ENCODE data around the gene GRK5. TPM values are rescaled to one million over a fixed set of nuclear protein-coding genes. Genes with fewer than 3 reads are reported as not detected.

Gene GRK5
- total RNA-seq, 2 donors from 2014 or later = 9.1 to 11.9 TPM

- peaks cover 31% of the 10 kb centered on the region for H3K4me1 Mint-ChIP-seq
- 81 to 86% methylated on average over 1 to 8 of the region's 8 CpGs for WGBS, 2 experiments (ENCODE audit: insufficient coverage in 1 of 2, insufficient read length in 1 of 2)
Measured at GRCh38 chr10:119256030-119256429, 48.7 kb downstream of the GRK5 start.

GRCh38 chr10:119256897-119257296 lies 49.5 kb downstream of the GRK5 start:
- no peaks in the 10 kb centered on the region for H3K4me1 ChIP-seq (ENCODE audit: control insufficient read depth, insufficient read depth, low read length)
- H3K27ac ChIP-seq (ENCODE audit: low read depth, low read length) = no peak overlapping the region
- no peaks in the 10 kb centered on the region for H3K36me3 ChIP-seq (ENCODE audit: control insufficient read depth, insufficient read depth, low read length)
- no peak for TF ChIP-seq CTCF (conservative IDR thresholded peaks at IDR 0.05)
- Mint-ChIP-seq H3K4me3 (no peak overlapping the region), H3K27me3 (ENCODE audit: insufficient read depth) (peaks cover 3% of the 10 kb centered on the region), H3K36me3 (ENCODE audit: low read depth) (peaks cover 3% of the 10 kb centered on the region), H3K27ac (no peak overlapping the region), H3K9me3 (peaks cover 12% of the 10 kb centered on the region), H3K4me1 (peaks cover 28% of the 10 kb centered on the region)
- WGBS, 2 experiments (ENCODE audit: insufficient coverage in 1 of 2, insufficient read length in 1 of 2) = 94 to 100% methylated on average over 4 to 5 of the region's 5 CpGs
- H3K27me3 ChIP-seq (ENCODE audit: control insufficient read depth, insufficient read depth, low read length, poor library complexity, severe bottlenecking) = no peaks in the 10 kb centered on the region
- H3K9me3 ChIP-seq (ENCODE audit: control insufficient read depth, low read length) = peaks cover 8% of the 10 kb centered on the region
- DNase-seq = no peak
- H3K9ac ChIP-seq (ENCODE audit: extremely low read depth, low read length, poor library complexity, severe bottlenecking) = no peak overlapping the region
- no peak overlapping the region for H3K4me3 ChIP-seq (ENCODE audit: low read length)

More at GRCh38 chr10:119256030-119256429, 48.7 kb downstream of the GRK5 start:
- no peak for TF ChIP-seq CTCF (conservative IDR thresholded peaks at IDR 0.05)
- Mint-ChIP-seq H3K27ac (no peak overlapping the region), H3K4me3 (no peak overlapping the region), H3K9me3 (peaks cover 7% of the 10 kb centered on the region), H3K27me3 (ENCODE audit: insufficient read depth) (peaks cover 3% of the 10 kb centered on the region), H3K36me3 (ENCODE audit: low read depth) (no peaks in the 10 kb centered on the region)
- Histone ChIP-seq H3K4me3 (ENCODE audit: low read length) (no peak overlapping the region), H3K4me1 (ENCODE audit: control insufficient read depth, insufficient read depth, low read length) (no peaks in the 10 kb centered on the region), H3K36me3 (ENCODE audit: control insufficient read depth, insufficient read depth, low read length) (no peaks in the 10 kb centered on the region), H3K27ac (ENCODE audit: low read depth, low read length) (no peak overlapping the region), H3K9me3 (ENCODE audit: control insufficient read depth, low read length) (peaks cover 7% of the 10 kb centered on the region), H3K27me3 (ENCODE audit: control insufficient read depth, insufficient read depth, low read length, poor library complexity, severe bottlenecking) (no peaks in the 10 kb centered on the region), H3K9ac (ENCODE audit: extremely low read depth, low read length, poor library complexity, severe bottlenecking) (no peak overlapping the region)
- DNase-seq = peak; percentile 68

- H3K4me1 ChIP-seq (ENCODE audit: control insufficient read depth, insufficient read depth, low read length) = no peaks in the 10 kb centered on the region
- no peaks in the 10 kb centered on the region for H3K27me3 ChIP-seq (ENCODE audit: control insufficient read depth, insufficient read depth, low read length, poor library complexity, severe bottlenecking)
- no peak for TF ChIP-seq CTCF (conservative IDR thresholded peaks at IDR 0.05)
- DNase-seq = no peak
- no peak overlapping the region for H3K9ac ChIP-seq (ENCODE audit: extremely low read depth, low read length, poor library complexity, severe bottlenecking)
- Mint-ChIP-seq H3K4me3 (no peak overlapping the region), H3K27me3 (ENCODE audit: insufficient read depth) (no peaks in the 10 kb centered on the region), H3K9me3 (peaks cover 21% of the 10 kb centered on the region), H3K36me3 (ENCODE audit: low read depth) (peaks cover 8% of the 10 kb centered on the region), H3K4me1 (peaks cover 22% of the 10 kb centered on the region), H3K27ac (no peak overlapping the region)
- peak overlapping the region; percentile 49 for H3K27ac ChIP-seq (ENCODE audit: low read depth, low read length)
- H3K4me3 ChIP-seq (ENCODE audit: low read length) = no peak overlapping the region
- 85 to 93% methylated on average over 3 to 4 of the region's 4 CpGs for WGBS, 2 experiments (ENCODE audit: insufficient coverage in 1 of 2, insufficient read length in 1 of 2)
- H3K9me3 ChIP-seq (ENCODE audit: control insufficient read depth, low read length) = peaks cover 12% of the 10 kb centered on the region
- no peaks in the 10 kb centered on the region for H3K36me3 ChIP-seq (ENCODE audit: control insufficient read depth, insufficient read depth, low read length)
Measured at GRCh38 chr10:119257899-119258419, 50.6 kb downstream of the GRK5 start.

Measured in endodermal cell (in vitro differentiated cells).